HAP-1 (cell line): ENCODE data around the gene CFAP57.

Experiments
- DNase-seq, 2 experiments: peaks; one replicate each; pipeline ENCODE4 v3.0.0-alpha.2; 2016 to 2020; ENCODE audit warnings: low spot score in 2 of 2
- H3K27me3 ChIP-seq: fragments of 250-450 bp; sonication (Bioruptor Pico); 2 replicates; pipeline ENCODE4 v1.5.1; 2020; ENCODE audit warnings: low read depth, mild to moderate bottlenecking, moderate library complexity
- H3K36me3 ChIP-seq: fragments of 250-450 bp; sonication (Bioruptor Pico); replicated peaks from 2 replicates; pipeline ENCODE4 v1.5.1; 2020; ENCODE audit warnings: mild to moderate bottlenecking
- H3K4me1 ChIP-seq: fragments of 250-450 bp; sonication (Bioruptor Pico); 2 replicates; pipeline ENCODE4 v1.5.1; 2020; ENCODE audit warnings: mild to moderate bottlenecking
- H3K4me3 ChIP-seq: fragments of 250-450 bp; sonication (Bioruptor Pico); 2 replicates; pipeline ENCODE4 v1.5.1; 2020; ENCODE audit warnings: mild to moderate bottlenecking, moderate library complexity
- H3K9me3 ChIP-seq: fragments of 250-450 bp; sonication (Bioruptor Pico); 2 replicates; pipeline ENCODE4 v1.5.1; 2020; ENCODE audit warnings: mild to moderate bottlenecking, moderate library complexity
- in situ Hi-C: fragments of 300-500 bp; cut with MboI; formaldehyde crosslinking; loops from 3 replicates; pipeline ENCODE4 v1.14.3; 2020; ENCODE audit warnings: low sequenced_read_pairs, inconsistent platforms, mixed read lengths

Gene CFAP57

GRCh38 chr1:43147625-43148327 is 24.4 kb upstream of the CFAP57 start:
- Histone ChIP-seq H3K4me1 (no peaks in the 10 kb centered on the region; the same call in 1 of the 2 replicates), H3K4me3 (0 out of 2 replicates have a peak overlapping the region, but pooled peaks have one; percentile 2), H3K27me3 (peaks cover 35% of the 10 kb centered on the region), H3K36me3 (no peaks in the 10 kb centered on the region), H3K9me3 (no peaks in the 10 kb centered on the region)
- in situ Hi-C loops = no loop called here
- peak; percentile 84 to 95 for DNase-seq

- in situ Hi-C loops = no loop called here
- Histone ChIP-seq H3K4me1 (no peaks in the 10 kb centered on the region; the same call in 1 of the 2 replicates), H3K36me3 (no peaks in the 10 kb centered on the region), H3K27me3 (peaks cover 33% of the 10 kb centered on the region), H3K9me3 (no peaks in the 10 kb centered on the region), H3K4me3 (no peak overlapping the region)
- no peak for DNase-seq
Observed at GRCh38 chr1:43149889-43150288, 22.2 kb upstream of the CFAP57 start.

- no peak overlapping the region for H3K4me3 ChIP-seq
- H3K4me1 ChIP-seq = no peaks in the 10 kb centered on the region; the same call in 1 of the 2 replicates
- H3K9me3 ChIP-seq = no peaks in the 10 kb centered on the region
- DNase-seq = no peak
- H3K27me3 ChIP-seq = peaks cover 20% of the 10 kb centered on the region
- in situ Hi-C loops = no loop called here
- H3K36me3 ChIP-seq = no peaks in the 10 kb centered on the region
Observed at GRCh38 chr1:43152866-43153265, 19.3 kb upstream of the CFAP57 start.

- DNase-seq = no peak
- no peak overlapping the region for H3K4me3 ChIP-seq
- no peaks in the 10 kb centered on the region for H3K36me3 ChIP-seq
- H3K27me3 ChIP-seq = peaks cover 20% of the 10 kb centered on the region
- H3K4me1 ChIP-seq = no peaks in the 10 kb centered on the region
- H3K9me3 ChIP-seq = no peaks in the 10 kb centered on the region
- in situ Hi-C loops = no loop called here
Observed at GRCh38 chr1:43153443-43153842, 18.7 kb upstream of the CFAP57 start.

GRCh38 chr1:43156026-43156425 is 16.1 kb upstream of the CFAP57 start:
- DNase-seq = no peak
- in situ Hi-C loops = no loop called here
- no peaks in the 10 kb centered on the region for H3K36me3 ChIP-seq
- H3K9me3 ChIP-seq = no peaks in the 10 kb centered on the region
- H3K27me3 ChIP-seq = peaks cover 3% of the 10 kb centered on the region; the same call in 1 of the 2 replicates
- H3K4me1 ChIP-seq = no peaks in the 10 kb centered on the region
- H3K4me3 ChIP-seq = no peak overlapping the region

GRCh38 chr1:43165162-43165561 is 7.0 kb upstream of the CFAP57 start:
- no peak for DNase-seq
- in situ Hi-C loops = no loop called here

DNA sequence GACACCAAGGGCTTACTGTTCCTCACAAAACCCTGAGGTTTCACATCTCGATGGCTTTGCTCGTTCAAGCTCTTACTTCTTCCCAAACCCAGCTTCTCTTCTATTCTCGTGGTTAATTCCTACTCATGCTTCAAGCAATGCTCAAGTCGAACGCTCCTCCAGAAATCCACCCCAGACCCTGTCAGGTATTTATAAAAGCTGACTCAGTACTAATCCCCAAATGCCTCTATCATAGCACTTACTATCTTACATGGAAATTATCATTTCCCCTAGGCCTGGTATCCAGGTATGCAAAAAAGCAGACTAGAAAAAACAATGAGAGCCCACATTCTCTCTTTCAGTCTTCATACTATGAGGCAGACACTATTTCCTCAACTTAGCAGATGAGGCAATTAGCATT is 6.4 kb upstream of the CFAP57 start:
- in situ Hi-C loops = no loop called here
- H3K27me3 ChIP-seq = no peaks in the 10 kb centered on the region
- H3K9me3 ChIP-seq = no peaks in the 10 kb centered on the region
- DNase-seq = no peak
- peaks cover 3% of the 10 kb centered on the region for H3K4me1 ChIP-seq
- no peak overlapping the region for H3K4me3 ChIP-seq
- peaks cover 63% of the 10 kb centered on the region for H3K36me3 ChIP-seq

More at GRCh38 chr1:43165162-43165561, 7.0 kb upstream of the CFAP57 start:
- Histone ChIP-seq H3K36me3 (peaks cover 59% of the 10 kb centered on the region), H3K4me3 (no peak overlapping the region), H3K27me3 (no peaks in the 10 kb centered on the region), H3K4me1 (no peaks in the 10 kb centered on the region), H3K9me3 (no peaks in the 10 kb centered on the region)

DNA sequence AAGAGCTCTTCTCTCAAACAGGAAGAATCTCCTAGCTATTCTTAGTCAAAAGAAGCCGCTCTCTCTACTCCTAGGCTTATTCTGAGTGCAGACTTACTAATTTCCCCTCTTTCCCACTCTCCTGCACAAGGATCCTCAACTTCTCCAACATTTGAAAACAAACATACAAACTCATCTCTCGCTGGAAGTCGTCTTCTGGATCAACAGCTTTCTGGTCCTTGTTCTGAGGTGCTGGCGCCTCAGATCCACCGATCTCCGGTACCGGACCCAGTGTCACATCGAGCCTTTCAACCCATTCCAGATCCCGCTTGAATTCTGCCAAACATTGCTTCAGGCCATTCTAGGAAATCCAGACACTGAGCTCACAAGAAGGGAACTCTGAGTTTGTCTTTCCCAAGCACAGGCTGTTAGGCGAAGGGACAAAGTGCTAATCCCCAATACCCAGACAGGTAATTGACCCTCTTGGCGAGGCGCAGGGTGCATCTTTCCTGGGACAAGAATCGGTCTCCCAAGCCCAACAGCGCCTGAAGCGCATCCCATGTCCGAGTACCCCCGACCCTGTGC is 736 bp upstream of the CFAP57 start:
- Histone ChIP-seq H3K9me3 (no peaks in the 10 kb centered on the region), H3K4me3 (peak overlapping the region; percentile 95), H3K27me3 (no peaks in the 10 kb centered on the region; the same call in 1 of the 2 replicates), H3K36me3 (peaks cover 44% of the 10 kb centered on the region), H3K4me1 (peaks cover 10% of the 10 kb centered on the region)
- DNase-seq = no peak
- in situ Hi-C loops = no loop called here

DNA sequence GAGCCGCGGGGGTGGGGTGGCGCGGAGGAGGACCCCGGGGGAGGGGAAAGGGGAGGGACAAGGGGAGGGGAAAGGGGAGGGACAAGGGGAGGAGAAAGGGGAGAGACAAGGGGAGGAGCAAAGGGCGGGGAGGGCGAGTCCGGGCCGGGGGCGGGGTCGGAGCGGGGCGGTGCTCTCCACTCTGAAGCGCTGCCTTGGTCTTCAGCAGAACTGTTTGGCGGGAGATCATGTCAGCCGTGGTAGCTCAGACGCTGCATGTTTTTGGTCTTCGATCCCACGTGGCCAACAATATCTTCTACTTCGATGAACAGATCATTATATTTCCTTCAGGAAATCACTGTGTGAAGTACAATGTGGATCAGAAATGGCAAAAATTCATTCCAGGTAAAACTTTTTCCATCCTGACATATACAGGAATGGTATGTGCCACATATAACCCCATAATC is 420 bp downstream of the CFAP57 start:
- no peaks in the 10 kb centered on the region; the same call in 1 of the 2 replicates for H3K27me3 ChIP-seq
- peak overlapping the region; percentile 95 for H3K4me3 ChIP-seq
- H3K9me3 ChIP-seq = no peaks in the 10 kb centered on the region
- H3K36me3 ChIP-seq = peaks cover 33% of the 10 kb centered on the region
- peak; percentile 83 to 93 for DNase-seq
- H3K4me1 ChIP-seq = peaks cover 10% of the 10 kb centered on the region
- in situ Hi-C loops = no loop called here

GRCh38 chr1:43174873-43175272 is 2.7 kb downstream of the CFAP57 start:
- Histone ChIP-seq H3K9me3 (no peaks in the 10 kb centered on the region), H3K4me1 (peaks cover 10% of the 10 kb centered on the region), H3K4me3 (no peak overlapping the region), H3K36me3 (peaks cover 9% of the 10 kb centered on the region), H3K27me3 (no peaks in the 10 kb centered on the region; the same call in none of the 2 replicates)
- no peak for DNase-seq
- in situ Hi-C loops = no loop called here

- no peak for DNase-seq
- H3K9me3 ChIP-seq = no peaks in the 10 kb centered on the region
- in situ Hi-C loops = no loop called here
- H3K4me1 ChIP-seq = peaks cover 1% of the 10 kb centered on the region; the same call in 1 of the 2 replicates
- no peaks in the 10 kb centered on the region for H3K36me3 ChIP-seq
- no peaks in the 10 kb centered on the region; the same call in none of the 2 replicates for H3K27me3 ChIP-seq
- H3K4me3 ChIP-seq = no peak overlapping the region
Observed at GRCh38 chr1:43177691-43178090, 5.6 kb downstream of the CFAP57 start.

DNA sequence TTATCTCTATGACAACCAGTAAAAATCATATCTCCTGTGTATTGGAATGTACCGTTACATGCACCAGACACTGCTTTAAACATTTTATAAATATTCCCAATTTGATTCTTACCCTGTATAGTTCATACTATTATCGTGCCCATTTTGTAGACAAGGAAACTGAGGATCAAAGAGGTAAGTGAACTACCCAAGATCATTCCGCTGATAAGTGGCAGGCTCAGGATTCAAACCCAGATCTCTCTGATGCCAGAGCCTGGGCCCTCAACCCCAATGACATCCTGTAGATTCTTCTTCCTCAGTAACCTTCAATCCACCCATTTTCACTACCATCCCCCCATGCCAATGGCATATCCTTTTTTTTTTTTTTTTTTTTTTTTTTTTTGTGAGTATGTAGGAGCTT is 12.3 kb downstream of the CFAP57 start:
- Histone ChIP-seq H3K27me3 (no peaks in the 10 kb centered on the region; the same call in 1 of the 2 replicates), H3K4me1 (no peaks in the 10 kb centered on the region), H3K9me3 (no peaks in the 10 kb centered on the region), H3K4me3 (no peak overlapping the region), H3K36me3 (no peaks in the 10 kb centered on the region)
- in situ Hi-C loops = no loop called here
- no peak for DNase-seq

GRCh38 chr1:43184995-43185394 is 12.9 kb downstream of the CFAP57 start:
- no peak overlapping the region for H3K4me3 ChIP-seq
- no peaks in the 10 kb centered on the region for H3K4me1 ChIP-seq
- no peaks in the 10 kb centered on the region for H3K36me3 ChIP-seq
- in situ Hi-C loops = no loop called here
- H3K9me3 ChIP-seq = no peaks in the 10 kb centered on the region
- no peaks in the 10 kb centered on the region; the same call in 1 of the 2 replicates for H3K27me3 ChIP-seq
- DNase-seq = no peak

GRCh38 chr1:43188106-43188505 is 16.0 kb downstream of the CFAP57 start:
- H3K27me3 ChIP-seq = no peaks in the 10 kb centered on the region; the same call in 1 of the 2 replicates
- H3K4me1 ChIP-seq = no peaks in the 10 kb centered on the region
- in situ Hi-C loops = no loop called here
- H3K4me3 ChIP-seq = no peak overlapping the region
- H3K9me3 ChIP-seq = no peaks in the 10 kb centered on the region
- H3K36me3 ChIP-seq = no peaks in the 10 kb centered on the region
- DNase-seq = no peak
